Dermis blood vessel endothelial cell (primary cell): Measurements from ENCODE around the gene CLCN6. TPM values are rescaled to one million over a fixed set of nuclear protein-coding genes. Genes with fewer than 3 reads are reported as not detected.
A peak's percentile ranks its signal among the peaks of the same experiment; 100 is the strongest.
"Not testable (repeated sequence)": the region's sequence is repeated elsewhere in the genome, so short reads cannot be mapped to it uniquely, and the experiment has no call there.

ENCODE experiments used
- DNase-seq: peaks from one replicate; pipeline ENCODE4 v3.0.0; 2010
- total RNA-seq: library from RNA; depleted of rRNA; stranded (reverse); fragments of >200 nt; gene quantifications from 2 replicates; pipeline ENCODE4 v1.2.3, GENCODE V29; 2014

CLCN6 gene
- total RNA-seq, 1 donor from 2014 or later = 19.9 TPM

DNA sequence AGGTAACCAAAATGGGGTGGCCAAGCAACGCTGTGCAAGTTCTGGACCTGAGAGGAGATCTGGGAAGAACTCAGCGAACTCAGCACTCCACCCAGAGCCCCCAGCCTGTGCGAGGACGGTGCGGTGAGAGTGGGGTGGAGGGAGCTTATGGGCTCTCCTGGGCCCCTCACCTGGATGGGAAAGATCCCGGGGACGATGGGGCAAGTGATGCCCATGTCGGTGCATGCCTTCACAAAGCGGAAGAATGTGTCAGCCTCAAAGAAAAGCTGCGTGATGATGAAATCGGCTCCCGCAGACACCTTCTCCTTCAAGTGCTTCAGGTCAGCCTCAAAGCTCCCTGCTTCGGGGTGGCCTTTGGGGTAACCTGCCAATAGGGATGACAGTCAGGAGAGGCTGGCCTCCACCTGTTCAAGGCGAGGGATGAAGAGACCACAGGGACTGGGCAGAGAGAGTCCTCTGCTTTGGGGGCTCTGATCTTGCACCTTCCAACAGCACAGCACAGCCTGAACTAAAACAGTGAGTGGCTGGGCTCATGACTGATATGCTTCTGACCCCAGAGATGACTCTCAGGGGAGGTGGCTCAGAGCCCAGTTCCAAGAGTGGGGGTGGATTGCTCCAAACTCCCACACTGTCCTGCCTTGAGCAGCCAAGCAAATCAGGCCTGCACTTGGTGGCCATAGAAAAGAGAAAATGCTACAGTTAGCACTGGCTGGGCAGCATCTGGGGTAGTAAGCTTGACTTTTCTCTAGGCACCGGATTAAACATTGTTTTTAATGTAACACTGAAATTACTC is 9.8 kb upstream of the CLCN6 start:
- peak; percentile 29 for DNase-seq

GRCh38 chr1:11797525-11798216 is 8.3 kb upstream of the CLCN6 start:
- DNase-seq = peak; percentile 82

DNA sequence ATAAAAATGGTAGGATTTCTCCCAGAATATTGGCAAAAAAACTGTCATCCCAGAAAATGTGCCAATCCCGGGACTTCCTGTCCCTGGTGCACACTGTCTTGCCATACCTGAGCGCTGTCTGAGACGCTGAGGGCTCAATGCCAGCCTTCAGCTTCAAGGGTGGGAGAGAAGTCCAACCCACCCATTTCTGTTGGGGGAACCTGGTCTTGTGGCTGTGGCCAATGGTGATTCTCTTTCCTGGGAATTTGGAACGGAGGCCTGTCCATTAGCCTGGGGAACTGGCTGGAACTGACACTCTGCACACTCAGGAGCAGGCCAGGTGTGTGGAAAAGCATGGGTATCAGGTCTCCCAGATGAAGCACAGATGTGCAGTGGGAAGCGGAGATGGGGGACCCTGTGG is 6.9 kb upstream of the CLCN6 start:
- DNase-seq = no peak

- no peak for DNase-seq
Observed at GRCh38 chr1:11799896-11800295, 6.1 kb upstream of the CLCN6 start.

DNA sequence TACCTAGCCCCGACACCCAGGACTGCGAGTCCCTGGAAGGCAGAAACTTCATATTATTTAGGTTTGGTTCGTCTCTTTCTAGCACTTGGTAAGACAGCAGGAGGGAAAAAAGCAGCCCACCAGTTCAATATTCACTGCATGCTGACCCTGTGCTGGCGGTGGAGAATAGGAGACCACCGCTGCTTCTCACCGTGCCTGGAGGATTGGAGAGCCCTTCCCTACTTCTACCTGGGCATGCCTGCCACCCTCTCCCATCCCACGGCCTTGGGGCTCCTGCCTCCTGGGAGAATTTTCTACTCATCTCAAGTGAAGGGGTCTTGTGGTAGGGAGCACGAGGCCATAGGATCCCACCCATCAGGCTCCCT is 5.6 kb upstream of the CLCN6 start:
- no peak for DNase-seq

DNA sequence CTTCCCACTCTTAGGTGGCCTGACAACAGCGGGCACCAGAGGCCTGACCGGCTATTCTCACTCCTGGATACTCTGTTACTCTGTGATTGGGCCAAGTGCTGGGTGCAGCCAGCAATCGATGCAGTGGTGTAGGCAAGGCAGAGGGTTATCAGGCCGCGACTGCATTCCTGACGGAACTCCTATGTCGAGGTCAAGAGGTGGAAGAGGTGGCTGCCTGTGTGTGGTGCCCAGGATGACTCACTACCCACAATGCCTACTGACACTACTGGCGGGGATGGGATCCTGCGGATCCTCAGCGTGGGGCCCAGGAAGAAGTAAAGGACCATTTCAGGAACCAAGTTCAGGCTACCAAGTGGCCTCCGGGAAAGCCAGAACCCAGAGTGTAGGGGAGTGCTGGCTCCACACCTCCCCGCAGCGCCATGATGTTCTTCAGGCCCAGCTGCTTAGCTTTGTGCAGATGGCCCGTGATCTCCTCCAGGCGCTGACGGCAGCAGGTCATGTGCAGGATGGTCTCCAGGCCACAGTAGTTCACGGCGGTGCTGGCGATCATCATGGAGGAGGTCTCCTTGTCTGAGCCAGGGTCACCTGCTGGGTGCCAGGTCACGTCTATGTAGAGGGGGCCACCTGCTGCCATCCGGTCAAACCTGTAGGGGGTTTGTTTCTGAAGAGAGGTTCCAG is 5.1 kb upstream of the CLCN6 start:
- DNase-seq = no peak

- peak; percentile 31 for DNase-seq
Observed at GRCh38 chr1:11802616-11802972, 3.4 kb upstream of the CLCN6 start.

GRCh38 chr1:11802973-11803885 is 2.8 kb upstream of the CLCN6 start:
- peak; percentile 89 for DNase-seq

GRCh38 chr1:11803924-11804665 is 1.9 kb upstream of the CLCN6 start:
- DNase-seq = not testable (repeated sequence)

GRCh38 chr1:11804666-11805421 is 1.1 kb upstream of the CLCN6 start:
- peak; percentile 37 for DNase-seq

- DNase-seq = peak; percentile 41
Observed at GRCh38 chr1:11806307-11806936, 431 bp downstream of the CLCN6 start.

DNA sequence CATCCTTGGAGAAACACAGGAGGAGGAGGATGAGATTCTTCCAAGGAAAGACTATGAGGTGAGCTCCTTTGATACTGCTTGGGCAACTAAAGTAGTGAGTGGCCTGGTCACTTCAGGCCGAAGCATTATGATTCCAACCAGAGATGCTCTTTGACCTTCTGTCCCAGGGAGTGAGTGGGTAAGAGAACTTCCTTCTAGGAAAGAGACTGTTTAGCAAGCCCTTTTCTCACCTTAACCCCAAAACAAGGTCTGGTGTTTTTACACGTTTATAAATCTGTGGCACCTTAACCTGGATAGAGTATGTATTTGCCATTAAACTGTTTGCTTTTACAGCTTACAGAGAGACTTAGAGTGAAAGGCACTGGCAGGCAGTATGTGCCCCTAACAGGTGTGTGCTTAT is 1.1 kb downstream of the CLCN6 start:
- no peak for DNase-seq

- no peak for DNase-seq
Observed at GRCh38 chr1:11813021-11813420, 7.0 kb downstream of the CLCN6 start.

DNA sequence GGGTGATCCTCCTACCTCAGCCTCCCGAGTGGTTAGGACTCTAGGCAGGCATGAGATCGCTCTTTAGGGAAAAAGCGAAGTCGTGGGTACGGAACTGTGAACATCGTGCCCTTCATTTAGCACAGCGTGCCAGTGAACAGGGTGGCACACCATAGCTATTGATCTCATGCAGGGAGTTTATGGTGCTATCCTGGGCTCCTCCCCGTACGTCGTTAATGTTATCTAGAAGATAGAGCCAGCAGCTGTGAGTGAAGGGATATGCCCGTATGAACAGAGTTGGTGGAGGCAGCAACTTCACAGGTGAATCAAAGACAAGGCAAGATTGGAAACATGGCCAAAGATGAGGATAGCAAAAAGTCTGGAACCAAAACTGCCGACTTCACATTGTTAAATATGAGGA is 11.2 kb downstream of the CLCN6 start:
- DNase-seq = no peak

GRCh38 chr1:11822091-11822490 is 16.1 kb downstream of the CLCN6 start:
- DNase-seq = no peak

DNA sequence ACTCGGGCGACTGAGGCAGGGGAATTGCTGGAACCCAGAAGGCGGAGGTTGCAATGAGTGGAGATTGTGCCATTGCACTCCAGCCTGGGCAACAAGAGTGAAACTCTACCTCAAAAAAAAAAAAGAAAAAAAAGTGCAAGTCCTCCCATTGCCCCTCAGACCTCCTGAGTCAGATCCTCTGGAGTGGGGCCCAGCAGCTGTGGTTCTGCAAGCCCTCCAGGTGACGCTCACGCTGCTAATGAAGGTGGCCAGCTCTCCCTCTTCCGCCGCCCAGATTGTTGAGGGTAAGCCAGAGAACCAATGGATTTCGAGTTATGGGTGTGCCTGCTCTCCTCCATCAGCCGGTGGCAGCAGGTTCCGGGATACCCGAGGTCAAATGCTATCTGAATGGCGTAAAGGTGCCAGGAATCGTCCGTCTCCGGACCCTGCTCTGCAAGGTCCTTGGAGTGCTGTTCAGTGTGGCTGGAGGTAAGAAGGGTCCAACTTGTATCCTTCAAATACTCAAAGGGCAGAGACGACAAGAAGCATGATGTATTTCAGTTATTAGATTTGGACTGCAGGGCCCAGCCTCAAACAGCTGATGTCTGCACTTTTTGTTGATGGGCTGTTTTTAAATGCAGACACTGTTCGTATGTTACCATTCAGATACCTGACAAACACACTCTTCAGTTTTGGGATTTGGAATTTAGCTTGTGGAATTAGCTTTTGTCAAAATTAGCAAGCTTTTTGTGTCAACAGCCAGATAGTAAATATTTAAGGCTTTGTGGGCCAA is 17.6 kb downstream of the CLCN6 start:
- no peak for DNase-seq

GRCh38 chr1:11825131-11825530 is 19.1 kb downstream of the CLCN6 start:
- no peak for DNase-seq

DNA sequence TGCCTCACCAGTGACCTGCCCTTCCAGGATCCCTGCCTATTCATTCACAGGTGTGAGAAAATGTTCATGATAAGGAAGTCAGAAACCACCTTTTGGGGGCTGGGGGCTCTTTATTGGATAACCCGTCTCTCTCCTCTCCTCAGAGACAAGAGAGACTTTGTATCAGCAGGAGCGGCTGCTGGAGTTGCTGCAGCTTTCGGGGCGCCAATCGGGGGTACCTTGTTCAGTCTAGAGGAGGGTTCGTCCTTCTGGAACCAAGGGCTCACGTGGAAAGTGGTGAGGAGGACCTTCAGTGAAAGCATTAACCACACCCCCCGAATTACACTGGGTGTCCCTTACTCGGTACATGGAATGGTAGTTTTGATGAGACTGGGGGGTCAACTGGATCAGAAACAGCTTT is 21.0 kb downstream of the CLCN6 start:
- DNase-seq = no peak

- no peak for DNase-seq
Observed at GRCh38 chr1:11828511-11828910, 22.5 kb downstream of the CLCN6 start.
